GM10266 (cell line): ENCODE data around the gene NECAB2.
"Not testable (repeated sequence)": the region's sequence is repeated elsewhere in the genome, so short reads cannot be mapped to it uniquely, and the experiment has no call there.

ENCODE experiments used
- DNase-seq: peaks from one replicate; pipeline ENCODE4 v3.0.0; 2012; ENCODE audit errors: extremely low spot score
- CTCF ChIP-seq: IDR thresholded peaks from 2 replicates; pipeline ENCODE4 v1.5.1; 2012; ENCODE audit warnings: mild to moderate bottlenecking, low read depth; ENCODE audit not compliant: control insufficient read depth, insufficient read depth; ENCODE audit errors: missing control alignments

The NECAB2 gene

GRCh38 chr16:83937267-83937666 lies 30.8 kb upstream of the NECAB2 start:
- no peak for DNase-seq
- no peak for TF ChIP-seq CTCF

GRCh38 chr16:83937922-83938885 lies 29.8 kb upstream of the NECAB2 start:
- no peak for DNase-seq
- no peak for TF ChIP-seq CTCF

- no peak for DNase-seq
- no peak for TF ChIP-seq CTCF
Measured at GRCh38 chr16:83939266-83939855, 28.7 kb upstream of the NECAB2 start.

GRCh38 chr16:83940119-83940518 lies 27.9 kb upstream of the NECAB2 start:
- TF ChIP-seq CTCF = no peak
- no peak for DNase-seq

- TF ChIP-seq CTCF = no peak
Measured at GRCh38 chr16:83940630-83941378, 27.2 kb upstream of the NECAB2 start.

GRCh38 chr16:83941546-83941945 lies 26.5 kb upstream of the NECAB2 start:
- not testable (repeated sequence) for DNase-seq

More at GRCh38 chr16:83940630-83941378, 27.2 kb upstream of the NECAB2 start:
- no peak for DNase-seq

GRCh38 chr16:83942074-83942473 lies 26.0 kb upstream of the NECAB2 start:
- no peak for TF ChIP-seq CTCF
- no peak for DNase-seq
